Liver (tissue), 10 donors: ENCODE data around the gene SCAF11. TPM values are rescaled to one million over a fixed set of nuclear protein-coding genes. Genes with fewer than 3 reads are reported as not detected.

Source experiments
- DNase-seq: peaks from one replicate; pipeline ENCODE4 v3.0.0-alpha.2; 2017; ENCODE audit warnings: low spot score
- H3K27ac ChIP-seq, 2 donors: one replicate each; pipeline ENCODE4 v1.7.0; 2013; ENCODE audit warnings: inconsistent platforms in 2 of 2, low read length in 2 of 2, control low read depth in 1 of 2, low read depth in 1 of 2, mild to moderate bottlenecking in 1 of 2
- H3K27me3 ChIP-seq, 4 donors: one replicate each; pipeline versions ENCODE4 v1.6.1 to v1.7.0; 2013; ENCODE audit warnings: low read length in 3 of 4, inconsistent platforms in 1 of 4, mild to moderate bottlenecking in 1 of 4, moderate library complexity in 1 of 4; ENCODE audit not compliant: control insufficient read depth in 4 of 4, insufficient read depth in 4 of 4
- H3K36me3 ChIP-seq, 4 donors: one replicate each; pipeline versions ENCODE4 v1.6.1 to v1.7.0; 2013; ENCODE audit warnings: low read length in 3 of 4, mild to moderate bottlenecking in 3 of 4, low read depth in 1 of 4, moderate library complexity in 1 of 4; ENCODE audit not compliant: control insufficient read depth in 4 of 4, insufficient read depth in 3 of 4
- H3K4me1 ChIP-seq, 4 donors: one replicate each; pipeline versions ENCODE4 v1.6.1 to v1.7.0; 2013; ENCODE audit warnings: low read length in 3 of 4, mild to moderate bottlenecking in 3 of 4, moderate library complexity in 1 of 4; ENCODE audit not compliant: control insufficient read depth in 4 of 4, insufficient read depth in 4 of 4
- H3K4me3 ChIP-seq, 3 donors: one replicate each; pipeline versions ENCODE4 v1.6.1 to v1.7.0; 2013; ENCODE audit warnings: low read length in 3 of 3, control low read depth in 1 of 3, low read depth in 1 of 3, mild to moderate bottlenecking in 1 of 3
- H3K9ac ChIP-seq, 2 donors: one replicate each; pipeline ENCODE4 v1.7.0; 2013; ENCODE audit warnings: low read length in 2 of 2, mild to moderate bottlenecking in 2 of 2, moderate library complexity in 2 of 2, control low read depth in 1 of 2, low read depth in 1 of 2
- H3K9me3 ChIP-seq, 4 donors: one replicate each; pipeline versions ENCODE4 v1.6.1 to v1.7.0; 2013; ENCODE audit warnings: low read length in 3 of 4; ENCODE audit not compliant: control insufficient read depth in 4 of 4
- ATF3 ChIP-seq: IDR thresholded peaks from 2 replicates; pipeline ENCODE4 v1.6.1; 2016; ENCODE audit warnings: antibody characterized with exemption
- EGR1 ChIP-seq, 2 donors: IDR thresholded peaks; 2 replicates each; pipeline ENCODE4 v1.6.1; 2016 to 2018; ENCODE audit warnings: antibody characterized with exemption in 2 of 2, low read depth in 2 of 2
- FOXA1 ChIP-seq: IDR thresholded peaks from 2 replicates; pipeline ENCODE4 v1.6.1; 2016; ENCODE audit warnings: antibody characterized with exemption
- FOXA2 ChIP-seq: IDR thresholded peaks from 2 replicates; pipeline ENCODE4 v1.6.1; 2016; ENCODE audit warnings: antibody characterized with exemption
- GABPA ChIP-seq, 2 donors: IDR thresholded peaks in 1 of 2; conservative IDR thresholded peaks in 1 of 2; 2 replicates each; pipeline ENCODE4 v1.6.1; 2016; ENCODE audit warnings: antibody characterized with exemption in 2 of 2, mild to moderate bottlenecking in 1 of 2, moderate library complexity in 1 of 2
- HNF4A ChIP-seq, 2 donors: conservative IDR thresholded peaks; 2 replicates each; pipeline ENCODE4 v1.6.1; 2016; ENCODE audit warnings: antibody characterized with exemption in 2 of 2, mild to moderate bottlenecking in 2 of 2
- HNF4G ChIP-seq: IDR thresholded peaks from 2 replicates; pipeline ENCODE4 v1.6.1; 2016; ENCODE audit warnings: antibody characterized with exemption
- MAX ChIP-seq: IDR thresholded peaks from 2 replicates; pipeline ENCODE4 v1.6.1; 2016; ENCODE audit warnings: antibody characterized with exemption
- NR2F2 ChIP-seq: IDR thresholded peaks from 2 replicates; pipeline ENCODE4 v1.6.1; 2016; ENCODE audit warnings: antibody characterized with exemption
- RAD21 ChIP-seq, 2 donors: IDR thresholded peaks; 2 replicates each; pipeline ENCODE4 v1.6.1; 2016; ENCODE audit warnings: antibody characterized with exemption in 2 of 2, mild to moderate bottlenecking in 2 of 2
- REST ChIP-seq: IDR thresholded peaks from 2 replicates; pipeline ENCODE4 v1.6.1; 2016; ENCODE audit warnings: antibody characterized with exemption, mild to moderate bottlenecking
- RXRA ChIP-seq, 2 donors: IDR thresholded peaks; 2 replicates each; pipeline ENCODE4 v1.6.1; 2017 to 2018; ENCODE audit warnings: antibody characterized with exemption in 2 of 2, mild to moderate bottlenecking in 1 of 2
- SP1 ChIP-seq: IDR thresholded peaks from 2 replicates; pipeline ENCODE4 v1.6.1; 2018; ENCODE audit warnings: antibody characterized with exemption, mild to moderate bottlenecking
- TAF1 ChIP-seq: conservative IDR thresholded peaks from 2 replicates; pipeline ENCODE4 v1.6.1; 2016; ENCODE audit warnings: antibody characterized with exemption, mild to moderate bottlenecking
- WGBS: extraction: QIAGEN DNeasy Blood & Tissue Kit; methylation state at CpG from one replicate; pipeline ENCODE4 v1.1.7; 2013; 5-methylcytosine and 5-hydroxymethylcytosine counted together
- polyA plus RNA-seq, 2 donors: library from polyadenylated mRNA; stranded (reverse) in 1 of 2; unstranded in 1 of 2; fragments of 200-250 nt in 1 of 2; fragments of >200 nt in 1 of 2; fragmentation: Nextera tagmentation in 1 of 2; extraction: Ambion mirVana in 1 of 2; gene quantifications; one replicate each; pipeline versions ENCODE4 v1.2.1 to v1.2.3, GENCODE V29; 2013 to 2015
- small RNA-seq: library from RNA; depleted of rRNA; stranded (forward); fragments of <200 nt; gene quantifications from one replicate; pipeline ENCODE3, GENCODE V24; 2014
- total RNA-seq, 2 donors: library from RNA; depleted of rRNA; stranded (reverse); fragments of >200 nt; gene quantifications; one replicate each; pipeline ENCODE4 v1.2.3, GENCODE V29; 2014
- donor health status: healthy.
- donor health status: healthy.
- donor health status: healthy.
- donor health status: healthy.
- donor health status: healthy.

Gene SCAF11
- total and polyA plus RNA-seq, 4 donors: 15.6 to 80.0 (median 43.9) TPM

GRCh38 chr12:45877069-45877468 lies 113.3 kb downstream of the SCAF11 start:
- WGBS: 97% methylated on average over 5 of the region's 5 CpGs
- Histone ChIP-seq H3K27ac (no peak overlapping the region), H3K4me1 (no peaks in the 10 kb centered on the region)

GRCh38 chr12:45872446-45872845 lies 117.9 kb downstream of the SCAF11 start:
- no peak for DNase-seq
- Histone ChIP-seq H3K9ac (no peak overlapping the region), H3K4me3 (no peak overlapping the region), H3K36me3 (peaks cover 2 to 9% (median 8%) of the 10 kb centered on the region in 4 donors), H3K27ac (no peak overlapping the region), H3K27me3 (no peaks in the 10 kb centered on the region), H3K9me3 (no peaks in the 10 kb centered on the region), H3K4me1 (no peaks in the 10 kb centered on the region)
- WGBS: 93% methylated on average over 7 of the region's 7 CpGs
- TF ChIP-seq SP1 (no peak), HNF4A (conservative IDR thresholded peaks at IDR 0.05) (no peak), GABPA (IDR thresholded peaks at IDR 0.05 in 1 of 2, conservative IDR thresholded peaks at IDR 0.05 in 1 of 2) (no peak), ATF3 (no peak), TAF1 (no peak), HNF4G (no peak), MAX (no peak)

More at GRCh38 chr12:45877069-45877468, 113.3 kb downstream of the SCAF11 start:
- TF ChIP-seq GABPA (IDR thresholded peaks at IDR 0.05 in 1 of 2, conservative IDR thresholded peaks at IDR 0.05 in 1 of 2): no peak
- TF ChIP-seq HNF4G: no peak
- TF ChIP-seq FOXA2: no peak
- TF ChIP-seq REST: no peak
- TF ChIP-seq FOXA1: no peak
- TF ChIP-seq ATF3: no peak
- TF ChIP-seq RXRA (IDR thresholded peaks at IDR 0.05): no peak
- TF ChIP-seq RAD21 (IDR thresholded peaks at IDR 0.05): no peak
- no peak for TF ChIP-seq MAX
- TF ChIP-seq HNF4A (conservative IDR thresholded peaks at IDR 0.05): no peak
- TF ChIP-seq EGR1 (IDR thresholded peaks at IDR 0.05; ENCODE audit: low read depth in 2 of 2): no peak
- no peak for TF ChIP-seq NR2F2
- TF ChIP-seq SP1: no peak
- no peak for TF ChIP-seq TAF1
- Histone ChIP-seq H3K36me3 (peaks cover 5 to 11% (median 9%) of the 10 kb centered on the region in 4 donors), H3K9ac (no peak overlapping the region), H3K9me3 (no peaks in the 10 kb centered on the region), H3K4me3 (no peak overlapping the region), H3K27me3 (no peaks in the 10 kb centered on the region)
- no peak for DNase-seq

Small RNA genes within 50 kb of the gene (small RNA-seq; reads per million reads assigned to genes)
- gene RN7SL246P: not detected
